Measurements from ENCODE around the gene GALNT17.

DNA sequence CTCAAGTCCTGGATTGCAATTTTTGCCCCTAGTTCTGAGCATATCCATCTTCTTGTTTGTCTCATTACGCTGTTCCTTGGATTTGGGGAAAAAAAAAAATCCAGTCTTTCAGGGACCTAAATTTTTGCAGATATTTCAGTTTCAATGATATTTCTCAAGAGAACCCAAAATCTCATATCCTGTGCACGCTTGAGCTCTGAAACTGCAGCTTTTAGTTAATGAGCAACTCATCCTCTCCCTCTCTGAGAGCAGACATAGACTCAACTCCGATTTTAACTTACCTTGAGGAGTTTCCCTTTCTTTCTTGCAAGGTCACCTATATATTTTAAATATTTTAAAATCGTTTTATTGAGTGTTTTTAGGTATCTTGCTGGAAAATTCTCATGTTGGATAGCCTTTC lies 200.3 kb downstream of the GALNT17 start:
- TF ChIP-seq ZNF384 (IDR thresholded peaks at IDR 0.05) (no peak), NFRKB (IDR thresholded peaks at IDR 0.05) (no peak), SP1 (IDR thresholded peaks at IDR 0.05) (no peak), L3MBTL2 (conservative IDR thresholded peaks at IDR 0.05) (no peak), FOXM1 (IDR thresholded peaks at IDR 0.05; ENCODE audit: borderline replicate concordance) (no peak), ARNT (IDR thresholded peaks at IDR 0.05) (no peak), FOXA1 (IDR thresholded peaks at IDR 0.05) (no peak), SUZ12 (IDR thresholded peaks at IDR 0.05) (no peak), HDGF (IDR thresholded peaks at IDR 0.05; ENCODE audit: borderline replicate concordance) (no peak), BHLHE40 (IDR thresholded peaks at IDR 0.05; ENCODE audit: borderline replicate concordance) (no peak), TARDBP (IDR thresholded peaks at IDR 0.05) (no peak), ELF4 (IDR thresholded peaks at IDR 0.05) (no peak), FOXK2 (IDR thresholded peaks at IDR 0.05) (no peak)
